SK-N-MC (cell line): Measurements from ENCODE around the gene KCTD16.

ENCODE experiments used
- EZH2 ChIP-seq: fragments of 200-600 bp; sonication (generic); IDR thresholded peaks from one replicate; pipeline ENCODE4 v1.6.1; 2017; ENCODE audit warnings: antibody characterized with exemption
- FOXP2 ChIP-seq: optimal IDR thresholded peaks from 2 replicates; pipeline ENCODE3; 2011; ENCODE audit warnings: mild to moderate bottlenecking, moderate library complexity; ENCODE audit not compliant: insufficient read depth; ENCODE audit errors: extremely low read length, control extremely low read depth
- POLR2AphosphoS5 ChIP-seq: IDR thresholded peaks from 2 replicates; pipeline ENCODE4 v1.6.1; 2012; ENCODE audit warnings: mild to moderate bottlenecking, low read depth, low read length, borderline replicate concordance

DNA sequence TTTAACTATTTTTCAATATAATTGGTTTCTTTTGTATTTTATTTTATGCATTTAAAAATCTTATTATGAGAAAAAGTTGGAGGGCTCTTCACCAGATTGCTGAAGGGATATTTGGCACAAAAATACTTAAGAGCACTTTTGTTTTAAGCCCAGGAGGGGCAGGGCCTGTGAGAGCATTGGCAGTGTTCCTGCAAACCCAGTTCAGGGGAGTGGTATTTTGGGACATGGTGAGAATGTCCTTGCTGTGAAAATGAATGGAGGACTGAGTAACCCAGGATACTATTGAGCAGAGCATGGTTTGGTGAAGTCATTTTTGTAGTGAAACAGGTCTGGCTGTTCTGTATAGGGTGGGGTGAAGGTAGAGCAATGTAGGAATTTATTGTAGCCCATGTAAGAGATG lies 121.4 kb downstream of the KCTD16 start:
- TF ChIP-seq POLR2AphosphoS5 = no peak
- TF ChIP-seq EZH2 = no peak
- no peak for TF ChIP-seq FOXP2
